Erythroblast (primary cell): ENCODE data around the gene ZNF154.
"Not testable (repeated sequence)": the region's sequence is repeated elsewhere in the genome, so short reads cannot be mapped to it uniquely, and the experiment has no call there.

Source experiments
- GATA1 ChIP-seq: IDR thresholded peaks from 2 replicates; pipeline ENCODE4 v1.6.1; 2011; ENCODE audit warnings: low read depth, mild to moderate bottlenecking, control low read depth, low read length, moderate library complexity
- POLR2A ChIP-seq: IDR thresholded peaks from 2 replicates; pipeline ENCODE4 v1.6.1; 2011; ENCODE audit warnings: mild to moderate bottlenecking, low read length

GRCh38 chr19:57738320-57738719 is 29.3 kb upstream of the ZNF154 start:
- not testable (repeated sequence) for TF ChIP-seq POLR2A, GATA1
